Epithelial cell of esophagus (primary cell): ENCODE measurements around the gene AMMECR1.

Experiments
- DNase-seq: peaks from one replicate; pipeline ENCODE4 v3.0.0; 2010; ENCODE audit warnings: low read depth
- H3K4me3 ChIP-seq: 2 replicates; pipeline ENCODE4 v1.5.1; 2011; ENCODE audit warnings: mild to moderate bottlenecking, low read length, control low read depth
- CTCF ChIP-seq: IDR thresholded peaks from 2 replicates; pipeline ENCODE4 v1.5.1; 2011; ENCODE audit warnings: low read depth, mild to moderate bottlenecking, low read length, control low read depth, inconsistent platforms; ENCODE audit not compliant: insufficient read depth; ENCODE audit errors: missing control alignments

Gene AMMECR1

GRCh38 chrX:110208092-110208491 is 109.8 kb downstream of the AMMECR1 start:
- TF ChIP-seq CTCF, result no peak
- peak; percentile 41 for DNase-seq
- no peak overlapping the region for H3K4me3 ChIP-seq

- DNase-seq, result no peak
- no peak for TF ChIP-seq CTCF
- no peak overlapping the region for H3K4me3 ChIP-seq
These were observed 112.9 kb downstream of the AMMECR1 start for GRCh38 chrX:110204986-110205385.

- TF ChIP-seq CTCF, result no peak
- peak; percentile 58 for DNase-seq
These were observed 116.1 kb downstream of the AMMECR1 start for GRCh38 chrX:110201799-110202198.

GRCh38 chrX:110194977-110195376 is 122.9 kb downstream of the AMMECR1 start:
- no peak for TF ChIP-seq CTCF
- DNase-seq, result no peak

More at GRCh38 chrX:110201799-110202198, 116.1 kb downstream of the AMMECR1 start:
- H3K4me3 ChIP-seq, result no peak overlapping the region

GRCh38 chrX:110192516-110192915 is 125.4 kb downstream of the AMMECR1 start:
- H3K4me3 ChIP-seq, result no peak overlapping the region
- no peak for DNase-seq
- no peak for TF ChIP-seq CTCF

More at GRCh38 chrX:110194977-110195376, 122.9 kb downstream of the AMMECR1 start:
- no peak overlapping the region for H3K4me3 ChIP-seq

- DNase-seq, result no peak
- TF ChIP-seq CTCF, result no peak
- H3K4me3 ChIP-seq, result no peak overlapping the region
These were observed 129.0 kb downstream of the AMMECR1 start for GRCh38 chrX:110188701-110189558.

GRCh38 chrX:110183314-110183713 is 134.6 kb downstream of the AMMECR1 start:
- H3K4me3 ChIP-seq, result no peak overlapping the region
- DNase-seq, result no peak
- no peak for TF ChIP-seq CTCF
